GM20000 (cell line): Measurements from ENCODE around the gene MCOLN1.

Experiments used
- DNase-seq: peaks from one replicate; pipeline ENCODE4 v3.0.0; 2012; ENCODE audit warnings: low spot score
- CTCF ChIP-seq: IDR thresholded peaks from 2 replicates; pipeline ENCODE4 v1.5.1; 2012; ENCODE audit warnings: mild to moderate bottlenecking, control low read depth; ENCODE audit errors: extremely low read depth, missing control alignments

Gene MCOLN1

GRCh38 chr19:7513809-7514642, 8.4 kb upstream of the MCOLN1 start:
- no peak for TF ChIP-seq CTCF
- DNase-seq: no peak

- TF ChIP-seq CTCF: no peak
- DNase-seq: no peak
Observed at GRCh38 chr19:7515110-7515644, 7.2 kb upstream of the MCOLN1 start.

- DNase-seq: peak; percentile 95
Observed at GRCh38 chr19:7515645-7516151, 6.7 kb upstream of the MCOLN1 start, which contains the start of gene ZNF358. TSS of gene ZNF358 (plus strand) at chr19:7516103. CDS start at chr19:7519243, 3,140 bp downstream.

GRCh38 chr19:7516333-7516732, 6.1 kb upstream of the MCOLN1 start:
- DNase-seq: peak; percentile 56
- no peak for TF ChIP-seq CTCF

More at GRCh38 chr19:7515645-7516151, 6.7 kb upstream of the MCOLN1 start, which contains the start of gene ZNF358:
- no peak for TF ChIP-seq CTCF

GRCh38 chr19:7516878-7517277, 5.5 kb upstream of the MCOLN1 start:
- TF ChIP-seq CTCF: no peak
- no peak for DNase-seq

GRCh38 chr19:7519361-7520130, 2.9 kb upstream of the MCOLN1 start:
- no peak for DNase-seq
- no peak for TF ChIP-seq CTCF
